ENCODE measurements around the gene NCAM2.
A peak's percentile ranks its signal among the peaks of the same experiment; 100 is the strongest.

The NCAM2 gene

GRCh38 chr21:20997636-20998455 is at the start of gene NCAM2:
NCAM2 (plus strand) TSS chr21:20998409.
- peak; percentile 90 for DNase-seq (ENCODE audit: low read depth, low spot score)

GRCh38 chr21:20949884-20950283 is 48.3 kb upstream of the NCAM2 start:
- DNase-seq (ENCODE audit: low read depth, low spot score), result no peak

GRCh38 chr21:20965816-20966215 is 32.4 kb upstream of the NCAM2 start:
- DNase-seq (ENCODE audit: low read depth, low spot score), result no peak

DNA sequence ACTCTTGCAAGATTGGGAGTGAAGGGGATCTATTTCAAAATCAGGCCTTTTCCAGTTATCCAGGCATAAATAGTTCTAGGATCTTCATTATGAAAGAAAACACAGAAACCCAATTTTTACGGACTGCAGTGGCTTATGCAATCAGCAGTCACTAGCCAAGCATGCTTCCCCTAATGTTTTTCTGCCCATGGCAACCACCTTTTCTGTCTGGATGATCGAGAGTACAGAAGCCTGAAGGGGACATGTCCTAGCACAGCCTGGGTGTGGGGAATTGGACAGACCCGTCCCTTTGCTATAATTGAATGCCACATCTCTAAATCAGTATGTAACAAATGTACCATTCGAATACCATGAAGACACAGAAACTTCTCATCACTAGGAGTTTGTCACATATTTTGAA is 29.8 kb upstream of the NCAM2 start:
- DNase-seq (ENCODE audit: low read depth, low spot score), result peak; percentile 2

GRCh38 chr21:20970691-20971090 is 27.5 kb upstream of the NCAM2 start:
- no peak for DNase-seq (ENCODE audit: low read depth, low spot score)

DNA sequence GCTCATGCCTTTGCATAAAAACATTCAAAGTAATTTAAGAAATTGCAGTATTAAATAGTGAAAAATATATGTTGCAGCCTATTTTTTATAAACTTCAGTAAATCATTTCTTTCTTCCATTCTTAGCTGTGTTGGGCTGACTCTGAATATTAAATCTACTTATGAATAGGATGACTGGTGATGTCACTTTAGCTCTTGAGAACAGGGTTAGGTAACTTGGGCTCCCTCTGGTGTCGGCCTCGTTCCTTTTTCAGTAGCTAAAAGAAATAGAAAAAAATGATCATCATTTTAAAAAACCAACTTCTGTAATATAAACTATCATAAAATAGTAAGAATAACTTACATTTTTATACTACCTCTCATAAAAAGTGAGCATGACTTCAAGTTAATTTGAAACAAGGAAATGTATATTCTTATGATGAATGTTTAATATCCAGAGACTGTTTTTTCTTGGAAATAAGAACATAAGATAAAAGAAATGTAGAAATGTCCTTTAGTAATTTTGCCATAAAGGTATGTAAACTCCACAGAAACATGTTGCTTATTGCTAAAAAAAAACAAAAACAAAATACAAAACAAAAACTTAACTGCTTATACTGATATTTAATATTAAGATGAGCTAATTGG is 26.8 kb upstream of the NCAM2 start:
- peak; percentile 67 for DNase-seq (ENCODE audit: low read depth, low spot score)

DNA sequence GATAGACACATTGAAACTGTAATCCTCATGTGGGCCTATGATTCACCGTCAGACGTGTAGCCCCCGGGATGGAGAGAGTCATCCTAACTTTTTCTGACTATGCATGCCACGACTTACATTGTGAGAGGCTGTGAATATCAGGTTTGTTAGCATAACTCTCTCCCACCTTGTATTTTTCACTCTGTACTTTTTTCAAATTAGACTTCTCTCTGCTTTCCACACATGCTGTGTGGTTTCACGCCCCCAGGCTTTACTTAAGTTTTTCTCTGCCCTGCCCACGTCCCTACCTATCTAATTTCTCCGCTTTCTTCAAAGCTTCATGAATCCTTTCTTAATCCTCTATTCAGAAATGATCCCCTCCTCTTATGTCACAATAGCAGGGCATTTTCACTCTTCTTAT is 3.4 kb upstream of the NCAM2 start:
- no peak for DNase-seq (ENCODE audit: low read depth, low spot score)

DNA sequence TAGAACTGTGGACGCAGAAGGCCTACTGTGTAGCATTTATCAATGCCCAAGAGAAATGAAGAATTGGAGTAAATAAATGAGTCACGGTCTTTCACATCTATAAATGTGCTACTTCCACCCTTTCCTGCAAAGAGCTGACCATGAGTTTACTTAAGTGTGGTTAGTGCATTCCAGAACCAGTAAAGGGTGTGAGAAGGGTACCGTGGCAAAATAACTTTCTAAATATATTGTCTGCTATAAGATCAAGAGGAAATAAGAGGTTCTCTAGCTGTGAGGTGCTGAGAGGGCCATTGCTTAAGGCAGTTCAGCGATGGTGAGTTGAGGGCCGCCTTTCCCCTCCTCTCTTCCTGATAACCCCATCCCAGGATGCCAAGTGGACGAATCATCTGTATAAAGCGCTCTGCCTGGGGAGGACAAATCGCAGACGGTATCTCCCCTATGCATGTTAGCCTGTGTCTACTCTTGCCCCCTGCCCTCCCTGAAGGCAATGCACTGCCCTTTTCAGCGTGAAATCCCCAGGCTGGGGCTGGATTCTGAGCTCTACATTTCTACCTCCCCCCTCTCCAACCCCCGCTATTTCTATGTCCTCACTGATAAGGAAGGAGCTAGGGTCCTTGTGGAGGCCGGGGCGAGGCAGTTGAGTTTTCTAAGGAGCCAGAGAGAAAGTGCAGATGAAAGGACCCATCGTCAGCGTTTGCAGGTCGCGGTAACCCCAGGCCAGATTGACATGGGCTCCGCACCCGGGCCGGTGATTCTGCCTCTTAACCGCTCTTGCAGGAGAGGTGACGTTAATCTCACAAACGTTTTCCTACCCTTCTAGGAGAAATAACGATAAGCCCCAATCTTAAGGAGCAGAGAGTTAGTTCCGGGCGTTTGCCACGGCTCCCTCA is 1.5 kb upstream of the NCAM2 start:
- DNase-seq (ENCODE audit: low read depth, low spot score), result peak; percentile 56

GRCh38 chr21:20997311-20997635 is 936 bp upstream of the NCAM2 start:
- DNase-seq (ENCODE audit: low read depth, low spot score), result peak; percentile 29

GRCh38 chr21:20998456-20998789 is 214 bp downstream of the NCAM2 start:
- no peak for DNase-seq (ENCODE audit: low read depth, low spot score)

- DNase-seq (ENCODE audit: low read depth, low spot score), result peak; percentile 12
Observed at GRCh38 chr21:20998886-20999285, 677 bp downstream of the NCAM2 start.

- DNase-seq (ENCODE audit: low read depth, low spot score), result peak; percentile 75
Observed at GRCh38 chr21:20999659-21000058, 1.4 kb downstream of the NCAM2 start.

DNA sequence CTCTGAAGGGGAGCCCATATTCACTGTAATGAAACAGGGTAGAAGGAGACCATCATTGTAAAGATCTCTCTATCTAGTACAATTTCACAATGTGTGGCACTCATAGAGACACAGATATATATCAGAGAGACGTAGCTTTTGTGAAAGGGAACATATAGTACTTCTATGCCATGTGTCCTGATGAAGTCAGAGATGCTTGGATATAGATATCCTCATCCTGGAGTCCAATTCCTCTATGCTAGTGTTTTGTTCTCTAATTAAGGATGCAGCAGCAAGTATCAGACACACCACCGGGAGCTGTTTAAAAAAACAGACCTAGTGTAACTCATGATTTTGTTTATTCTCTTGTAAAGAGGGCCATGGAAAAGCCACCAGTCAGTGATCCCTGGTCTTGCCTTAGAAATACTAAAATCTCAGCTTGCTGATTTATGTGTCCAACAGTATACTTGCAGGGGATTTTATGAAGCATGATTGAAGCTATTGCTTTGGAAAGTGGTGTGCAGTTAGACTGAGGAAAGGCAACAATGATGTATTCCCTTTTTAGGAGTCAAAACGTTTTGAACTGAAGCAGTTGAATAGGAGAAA is 2.5 kb downstream of the NCAM2 start:
- DNase-seq (ENCODE audit: low read depth, low spot score), result no peak

DNA sequence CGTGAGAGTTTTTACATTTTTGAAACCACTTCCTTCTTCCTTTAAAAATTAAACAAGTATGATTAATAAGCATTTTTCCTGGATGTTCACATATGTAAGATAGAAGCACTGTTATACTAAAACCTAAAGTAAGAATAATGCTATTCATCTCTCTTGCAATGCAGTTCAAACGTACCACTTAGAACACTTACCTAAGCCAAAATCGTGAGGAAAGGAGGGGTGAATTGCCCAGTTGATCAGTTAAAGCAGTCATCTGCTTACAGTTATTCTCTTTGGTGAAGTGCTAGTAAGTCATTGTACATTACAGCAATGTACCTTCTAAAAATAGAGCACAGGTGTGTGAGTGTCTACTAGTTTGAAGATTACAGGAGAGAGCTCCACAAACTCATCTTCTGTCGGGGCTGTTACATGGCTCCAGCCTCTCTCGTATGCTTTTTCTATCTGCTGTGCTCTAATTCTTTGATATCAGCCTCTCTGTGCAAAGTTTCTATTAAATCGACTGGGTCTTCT is 3.4 kb downstream of the NCAM2 start:
- no peak for DNase-seq (ENCODE audit: low read depth, low spot score)

- no peak for DNase-seq (ENCODE audit: low read depth, low spot score)
Observed at GRCh38 chr21:21002153-21002552, 3.9 kb downstream of the NCAM2 start.

- peak; percentile 33 for DNase-seq (ENCODE audit: low read depth, low spot score)
Observed at GRCh38 chr21:21003701-21004100, 5.5 kb downstream of the NCAM2 start.

DNA sequence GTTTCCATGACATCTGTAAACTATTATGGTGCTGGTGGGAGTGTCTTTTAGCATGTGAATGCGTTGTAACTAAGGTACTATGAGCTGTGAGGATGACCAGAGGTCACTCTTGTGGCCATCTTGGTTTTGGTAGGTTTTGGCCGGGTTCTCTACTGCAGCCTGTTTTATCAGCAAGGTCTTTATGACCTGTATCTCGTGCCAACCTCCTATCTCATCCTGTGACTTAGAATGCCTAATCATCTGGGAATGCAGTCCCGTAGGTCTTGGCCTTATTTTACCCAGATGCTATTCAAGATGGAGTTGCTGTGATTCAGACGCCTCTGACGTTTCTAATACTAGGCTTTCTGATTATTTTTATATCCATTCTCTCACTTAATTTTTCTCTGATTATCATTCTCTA is 9.4 kb downstream of the NCAM2 start:
- no peak for DNase-seq (ENCODE audit: low read depth, low spot score)

GRCh38 chr21:21010228-21010627 is 12.0 kb downstream of the NCAM2 start:
- no peak for DNase-seq (ENCODE audit: low read depth, low spot score)

DNA sequence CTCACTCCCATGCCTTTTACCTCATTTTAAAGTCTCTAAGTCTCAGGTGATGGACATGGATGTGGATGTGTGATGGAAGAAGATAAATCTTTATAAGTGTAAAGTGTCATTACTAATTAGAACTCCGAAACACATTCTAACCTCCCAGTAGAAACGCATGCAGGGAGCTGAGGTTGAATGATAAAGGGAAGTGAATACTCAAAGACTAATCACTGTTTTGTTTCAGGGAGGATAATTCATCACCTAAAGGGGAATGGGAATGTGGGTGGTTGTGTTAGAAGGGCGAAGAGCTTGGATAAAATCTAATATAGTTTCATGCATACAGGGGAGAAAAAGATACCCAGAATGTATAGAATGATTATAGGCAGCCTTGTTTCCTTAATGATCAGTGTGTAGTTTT is 12.5 kb downstream of the NCAM2 start:
- no peak for DNase-seq (ENCODE audit: low read depth, low spot score)

GRCh38 chr21:21018821-21019220 is 20.6 kb downstream of the NCAM2 start:
- peak; percentile 57 for DNase-seq (ENCODE audit: low read depth, low spot score)

GRCh38 chr21:21019681-21020080 is 21.5 kb downstream of the NCAM2 start:
- peak; percentile 31 for DNase-seq (ENCODE audit: low read depth, low spot score)

DNA sequence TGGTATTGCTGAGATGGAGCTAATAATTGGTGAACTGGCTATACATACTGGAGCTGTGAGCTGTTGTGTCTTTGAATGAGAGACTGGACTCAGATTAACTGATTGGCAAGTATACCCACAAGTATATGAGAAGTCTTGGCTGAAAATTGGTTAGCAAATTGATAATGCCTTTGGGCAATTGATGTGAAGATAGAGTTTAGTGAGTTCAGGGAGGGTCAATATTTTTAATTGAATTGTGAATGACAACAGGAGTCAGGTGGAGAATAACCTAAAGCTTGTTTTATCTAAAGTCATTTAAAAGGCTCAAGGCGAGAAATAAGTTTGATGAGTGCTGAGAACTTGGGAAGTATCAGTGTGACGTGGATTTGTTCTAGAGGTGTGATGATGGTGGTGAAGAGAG is 27.5 kb downstream of the NCAM2 start:
- no peak for DNase-seq (ENCODE audit: low read depth, low spot score)
